Erythroblast (primary cell): ENCODE measurements around the gene MRNIP.

Experiments
- GATA1 ChIP-seq: IDR thresholded peaks from 2 replicates; pipeline ENCODE4 v1.6.1; 2011; ENCODE audit warnings: low read depth, mild to moderate bottlenecking, control low read depth, low read length, moderate library complexity
- POLR2A ChIP-seq: IDR thresholded peaks from 2 replicates; pipeline ENCODE4 v1.6.1; 2011; ENCODE audit warnings: mild to moderate bottlenecking, low read length

DNA sequence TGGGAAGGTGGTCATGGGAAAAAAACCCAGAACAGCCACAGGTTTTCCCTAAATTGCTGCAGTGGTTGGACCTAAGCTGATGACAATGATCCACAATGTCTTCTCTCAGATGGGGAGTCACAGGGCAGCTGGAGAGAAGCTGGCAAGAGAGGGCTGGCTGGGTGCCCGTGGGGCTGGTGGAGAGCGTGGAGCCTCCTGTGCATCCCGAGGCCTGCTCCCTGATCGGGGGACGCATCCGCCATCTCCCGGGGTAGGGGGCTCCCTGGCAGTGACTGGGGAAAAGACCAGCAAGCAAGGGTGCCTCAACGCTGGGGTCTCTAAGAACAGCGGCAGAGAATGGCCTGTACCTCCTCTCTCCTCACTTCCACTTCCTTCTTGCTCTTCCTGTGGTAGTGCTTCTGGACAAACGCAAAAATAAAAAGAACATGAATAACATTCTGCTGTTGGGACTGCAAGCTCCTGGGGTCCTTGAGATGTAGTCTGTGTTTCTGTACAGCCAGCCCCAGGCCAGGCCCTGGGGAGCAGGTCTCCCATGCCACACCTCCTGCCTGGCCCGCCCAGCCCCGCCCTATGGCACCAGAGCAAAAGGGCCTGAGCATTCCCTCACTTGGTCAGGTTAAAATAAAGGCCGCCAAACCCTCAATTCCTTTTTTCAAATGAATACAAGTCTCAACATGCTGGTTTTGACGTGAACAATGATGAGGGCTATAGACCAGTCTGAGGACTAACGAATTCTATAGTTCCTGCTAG, 7.0 kb upstream of the MRNIP start:
- TF ChIP-seq POLR2A (no peak), GATA1 (no peak)
